Endodermal cell (in vitro differentiated cells): ENCODE measurements around the gene HBP1. TPM values are rescaled to one million over a fixed set of nuclear protein-coding genes. Genes with fewer than 3 reads are reported as not detected.
"Not testable (repeated sequence)": the region's sequence is repeated elsewhere in the genome, so short reads cannot be mapped to it uniquely, and the experiment has no call there.

Experiments used
- DNase-seq: peaks from one replicate; pipeline ENCODE4 v3.0.0-alpha.2; 2017
- H3K27ac ChIP-seq: 2 replicates; pipeline ENCODE4 v1.5.1; 2013; ENCODE audit warnings: mild to moderate bottlenecking, low read depth, low read length, moderate library complexity
- H3K27me3 ChIP-seq: 2 replicates; pipeline ENCODE4 v1.6.1; 2013; ENCODE audit warnings: mild to moderate bottlenecking, low read length, moderate library complexity; ENCODE audit not compliant: insufficient read depth, control insufficient read depth, poor library complexity, severe bottlenecking
- H3K36me3 ChIP-seq: 2 replicates; pipeline ENCODE4 v1.7.0; 2013; ENCODE audit warnings: mild to moderate bottlenecking, low read length, moderate library complexity; ENCODE audit not compliant: control insufficient read depth, insufficient read depth
- H3K4me1 ChIP-seq: one replicate; pipeline ENCODE4 v1.7.0; 2013; ENCODE audit warnings: low read length; ENCODE audit not compliant: control insufficient read depth, insufficient read depth
- H3K4me3 ChIP-seq: 2 replicates; pipeline ENCODE4 v1.5.1; 2013; ENCODE audit warnings: mild to moderate bottlenecking, low read length, moderate library complexity
- H3K9ac ChIP-seq: 2 replicates; pipeline ENCODE4 v1.6.1; 2013; ENCODE audit warnings: mild to moderate bottlenecking, low read length, moderate library complexity; ENCODE audit not compliant: poor library complexity, severe bottlenecking; ENCODE audit errors: extremely low read depth
- H3K9me3 ChIP-seq: 2 replicates; pipeline ENCODE4 v1.6.1; 2013; ENCODE audit warnings: mild to moderate bottlenecking, low read length, moderate library complexity; ENCODE audit not compliant: control insufficient read depth
- H3K27ac Mint-ChIP-seq: 2 replicates; pipeline ENCODE4 v1.8.0; 2020; ENCODE audit warnings: mixed read lengths
- H3K27me3 Mint-ChIP-seq: 2 replicates; pipeline ENCODE4 v1.8.0; 2021; ENCODE audit warnings: mild to moderate bottlenecking, mixed read lengths; ENCODE audit not compliant: insufficient read depth
- H3K36me3 Mint-ChIP-seq: 2 replicates; pipeline ENCODE4 v1.8.0; 2020; ENCODE audit warnings: low read depth, mixed read lengths
- H3K4me1 Mint-ChIP-seq: 2 replicates; pipeline ENCODE4 v1.8.0; 2020; ENCODE audit warnings: mixed read lengths
- H3K4me3 Mint-ChIP-seq: 2 replicates; pipeline ENCODE4 v1.8.0; 2020; ENCODE audit warnings: mild to moderate bottlenecking, moderate library complexity, mixed read lengths
- H3K9me3 Mint-ChIP-seq: 2 replicates; pipeline ENCODE4 v1.8.0; 2020; ENCODE audit warnings: mild to moderate bottlenecking, mixed read lengths
- WGBS, 2 experiments: methylation state at CpG; one replicate each; pipeline versions ENCODE4 v1.1.5 to v1.1.7; 2013; ENCODE audit warnings: missing lambda C conversion rate in 2 of 2, mixed read lengths in 1 of 2; ENCODE audit not compliant: insufficient coverage in 1 of 2, insufficient read length in 1 of 2; 5-methylcytosine and 5-hydroxymethylcytosine counted together
- total RNA-seq, 2 donors: library from RNA; stranded (reverse); fragmentation: NEBNext Ultra II Directional in 1 of 2; extraction: Animal tissue kit (Norgen Biotek cat#: 25700) in 1 of 2; gene quantifications; 2 replicates in 1 of 2; 3 replicates in 1 of 2; pipeline ENCODE4 v1.2.1, GENCODE V29; 2021
- TF ChIP-seq, protein P1 (sequence below): fragments of 200-600 bp; sonication (generic); conservative IDR thresholded peaks from 2 replicates; pipeline ENCODE4 v1.5.0; 2021; ENCODE audit warnings: antibody characterized with exemption, mild to moderate bottlenecking

The HBP1 gene
- total RNA-seq, 2 donors from 2014 or later: 39.3 to 51.0 TPM

DNA sequence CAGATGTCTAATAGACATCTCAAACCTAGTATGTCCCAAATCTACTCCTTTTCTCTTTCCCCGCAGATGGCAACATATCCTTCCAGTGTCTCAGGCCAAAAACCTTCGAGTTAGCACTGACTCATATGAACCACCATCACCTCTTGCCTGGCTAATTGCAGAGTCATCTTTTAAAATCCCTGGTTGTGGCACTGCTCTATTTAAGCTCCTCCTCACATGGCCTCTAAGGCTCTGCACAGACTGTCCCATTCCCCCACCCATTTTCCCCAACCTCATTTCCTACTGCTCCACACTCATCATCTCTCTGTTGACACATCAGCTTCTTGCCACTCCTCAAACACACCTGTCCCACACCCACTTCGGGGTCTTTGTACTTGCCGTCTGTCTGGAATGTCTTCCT is 16.8 kb upstream of the HBP1 start:
- no peaks in the 10 kb centered on the region for H3K36me3 Mint-ChIP-seq
- H3K4me3 Mint-ChIP-seq: no peak overlapping the region
- Histone ChIP-seq H3K4me1 (no peaks in the 10 kb centered on the region), H3K27ac (no peak overlapping the region), H3K9ac (no peak overlapping the region), H3K36me3 (no peaks in the 10 kb centered on the region), H3K27me3 (no peaks in the 10 kb centered on the region), H3K9me3 (no peaks in the 10 kb centered on the region), H3K4me3 (no peak overlapping the region)
- peaks cover 4% of the 10 kb centered on the region for H3K9me3 Mint-ChIP-seq
- no peak overlapping the region for H3K27ac Mint-ChIP-seq
- TF ChIP-seq, protein P1, sequence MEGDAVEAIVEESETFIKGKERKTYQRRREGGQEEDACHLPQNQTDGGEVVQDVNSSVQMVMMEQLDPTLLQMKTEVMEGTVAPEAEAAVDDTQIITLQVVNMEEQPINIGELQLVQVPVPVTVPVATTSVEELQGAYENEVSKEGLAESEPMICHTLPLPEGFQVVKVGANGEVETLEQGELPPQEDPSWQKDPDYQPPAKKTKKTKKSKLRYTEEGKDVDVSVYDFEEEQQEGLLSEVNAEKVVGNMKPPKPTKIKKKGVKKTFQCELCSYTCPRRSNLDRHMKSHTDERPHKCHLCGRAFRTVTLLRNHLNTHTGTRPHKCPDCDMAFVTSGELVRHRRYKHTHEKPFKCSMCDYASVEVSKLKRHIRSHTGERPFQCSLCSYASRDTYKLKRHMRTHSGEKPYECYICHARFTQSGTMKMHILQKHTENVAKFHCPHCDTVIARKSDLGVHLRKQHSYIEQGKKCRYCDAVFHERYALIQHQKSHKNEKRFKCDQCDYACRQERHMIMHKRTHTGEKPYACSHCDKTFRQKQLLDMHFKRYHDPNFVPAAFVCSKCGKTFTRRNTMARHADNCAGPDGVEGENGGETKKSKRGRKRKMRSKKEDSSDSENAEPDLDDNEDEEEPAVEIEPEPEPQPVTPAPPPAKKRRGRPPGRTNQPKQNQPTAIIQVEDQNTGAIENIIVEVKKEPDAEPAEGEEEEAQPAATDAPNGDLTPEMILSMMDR: no peak
- 50 to 69% methylated on average over 2 to 4 of the region's 4 CpGs for WGBS, 2 experiments
- no peak for DNase-seq
- peaks cover 7% of the 10 kb centered on the region for H3K4me1 Mint-ChIP-seq
- H3K27me3 Mint-ChIP-seq: no peaks in the 10 kb centered on the region

GRCh38 chr7:107154826-107155225 is 14.0 kb upstream of the HBP1 start:
- peaks cover 4% of the 10 kb centered on the region for H3K9me3 Mint-ChIP-seq
- H3K27me3 ChIP-seq: no peaks in the 10 kb centered on the region
- peaks cover 4% of the 10 kb centered on the region for H3K4me1 Mint-ChIP-seq
- H3K27ac ChIP-seq: no peak overlapping the region
- no peak overlapping the region for H3K27ac Mint-ChIP-seq
- H3K4me3 Mint-ChIP-seq: no peak overlapping the region
- TF ChIP-seq, protein P1: no peak
- H3K36me3 ChIP-seq: no peaks in the 10 kb centered on the region
- H3K27me3 Mint-ChIP-seq: no peaks in the 10 kb centered on the region
- H3K4me3 ChIP-seq: no peak overlapping the region
- no peaks in the 10 kb centered on the region for H3K9me3 ChIP-seq
- WGBS, 2 experiments: 96 to 97% methylated on average over 6 of the region's 6 CpGs
- no peaks in the 10 kb centered on the region for H3K36me3 Mint-ChIP-seq
- no peak overlapping the region for H3K9ac ChIP-seq
- no peak for DNase-seq
- no peaks in the 10 kb centered on the region for H3K4me1 ChIP-seq

DNA sequence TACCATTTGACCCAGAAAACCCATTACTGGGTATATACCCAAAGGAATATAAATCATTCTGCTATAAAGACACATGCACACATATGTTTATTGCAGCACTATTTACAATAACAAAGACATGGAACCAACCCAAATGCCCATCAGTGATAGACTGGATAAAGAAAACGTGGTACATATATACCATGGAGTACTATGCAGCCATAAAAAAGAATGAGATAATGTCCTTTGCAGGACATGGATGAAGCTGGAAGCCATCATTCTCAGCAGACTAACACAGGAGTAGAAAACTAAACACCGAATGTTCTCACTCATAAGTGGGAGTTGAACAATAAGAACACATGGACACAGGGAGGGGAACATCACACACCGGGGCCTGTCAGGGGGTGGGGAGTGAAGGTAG is 13.1 kb upstream of the HBP1 start:
- not testable (repeated sequence) for H3K36me3 ChIP-seq, H3K9me3 Mint-ChIP-seq, H3K27ac Mint-ChIP-seq, H3K4me1 Mint-ChIP-seq, H3K4me1 ChIP-seq, H3K27me3 ChIP-seq, H3K4me3 Mint-ChIP-seq, H3K9ac ChIP-seq, DNase-seq, H3K9me3 ChIP-seq, H3K27ac ChIP-seq, H3K27me3 Mint-ChIP-seq, H3K4me3 ChIP-seq, H3K36me3 Mint-ChIP-seq
- WGBS, 2 experiments: 97 to 100% methylated on average over 2 to 3 of the region's 3 CpGs

GRCh38 chr7:107157091-107157490 is 11.7 kb upstream of the HBP1 start:
- DNase-seq: no peak
- Mint-ChIP-seq H3K27me3 (no peaks in the 10 kb centered on the region), H3K9me3 (peaks cover 4% of the 10 kb centered on the region), H3K4me1 (peaks cover 2% of the 10 kb centered on the region), H3K27ac (no peak overlapping the region), H3K36me3 (no peaks in the 10 kb centered on the region), H3K4me3 (no peak overlapping the region)
- TF ChIP-seq, protein P1: no peak
- H3K4me3 ChIP-seq: no peak overlapping the region
- H3K4me1 ChIP-seq: no peaks in the 10 kb centered on the region
- no peak overlapping the region for H3K27ac ChIP-seq
- no peak overlapping the region for H3K9ac ChIP-seq
- WGBS, 2 experiments: 92 to 98% methylated on average over 2 to 7 of the region's 7 CpGs
- H3K27me3 ChIP-seq: no peaks in the 10 kb centered on the region
- no peaks in the 10 kb centered on the region for H3K36me3 ChIP-seq
- no peaks in the 10 kb centered on the region for H3K9me3 ChIP-seq
